ENCODE measurements around the gene C2CD5. TPM values are rescaled to one million over a fixed set of nuclear protein-coding genes. Genes with fewer than 3 reads are reported as not detected.

The C2CD5 gene
- total RNA-seq, 3 donors from 2014 or later: 56.3 to 68.6 (median 62.4) TPM

- Histone ChIP-seq H3K4me3 (no peak overlapping the region), H3K4me1 (ENCODE audit: low read depth) (no peaks in the 10 kb centered on the region), H3K36me3 (ENCODE audit: low read depth) (no peaks in the 10 kb centered on the region), H3K9me3 (no peaks in the 10 kb centered on the region)
- ATAC-seq (no peak), DNase-seq (no peak)
- TF ChIP-seq CTCF (IDR thresholded peaks at IDR 0.05): no peak
- intact Hi-C loops (cut with DNase I, micrococcal nuclease): no loop called here
Measured at GRCh38 chr12:22407397-22407796, 136.9 kb downstream of the C2CD5 start.

GRCh38 chr12:22406627-22407026 lies 137.7 kb downstream of the C2CD5 start:
- no peak for TF ChIP-seq CTCF (IDR thresholded peaks at IDR 0.05)
- no peak for DNase-seq
- Histone ChIP-seq H3K4me1 (ENCODE audit: low read depth) (no peaks in the 10 kb centered on the region), H3K4me3 (no peak overlapping the region), H3K36me3 (ENCODE audit: low read depth) (no peaks in the 10 kb centered on the region), H3K9me3 (no peaks in the 10 kb centered on the region)
- intact Hi-C loops (cut with DNase I, micrococcal nuclease): no loop called here
- no peak for ATAC-seq

GRCh38 chr12:22399464-22400180 lies 144.7 kb downstream of the C2CD5 start:
- peaks cover 5% of the 10 kb centered on the region for H3K9me3 ChIP-seq
- H3K4me3 ChIP-seq: no peak overlapping the region
- intact Hi-C loops (cut with DNase I, micrococcal nuclease): no loop called here
- DNase-seq: no peak
- no peak for ATAC-seq
- H3K36me3 ChIP-seq (ENCODE audit: low read depth): no peaks in the 10 kb centered on the region
- no peaks in the 10 kb centered on the region for H3K4me1 ChIP-seq (ENCODE audit: low read depth)
- TF ChIP-seq CTCF (IDR thresholded peaks at IDR 0.05): no peak

Other genes starting within 250 kb of the C2CD5 start
- gene ST8SIA1, start 209.8 kb downstream of the C2CD5 start, total RNA-seq: 10 to 100 TPM in 1 of 3 donors, 1 to 10 TPM in 2; 3.2 to 23.8 (median 3.2) TPM
- gene ETNK1, start 80.6 kb upstream of the C2CD5 start, total RNA-seq: 100 to 1,000 TPM in 2 of 3 donors, 10 to 100 TPM in 1; 81.3 to 166 (median 115) TPM

Data from mucosa of descending colon (tissue), 3 donors.